ENCODE data around the gene SAXO2. TPM values are rescaled to one million over a fixed set of nuclear protein-coding genes. Genes with fewer than 3 reads are reported as not detected.

Gene SAXO2
- total and polyA plus RNA-seq, 2 of the 4 experiments (the other 2 are of a cell fraction): 0.14 TPM; not detected in 1

DNA sequence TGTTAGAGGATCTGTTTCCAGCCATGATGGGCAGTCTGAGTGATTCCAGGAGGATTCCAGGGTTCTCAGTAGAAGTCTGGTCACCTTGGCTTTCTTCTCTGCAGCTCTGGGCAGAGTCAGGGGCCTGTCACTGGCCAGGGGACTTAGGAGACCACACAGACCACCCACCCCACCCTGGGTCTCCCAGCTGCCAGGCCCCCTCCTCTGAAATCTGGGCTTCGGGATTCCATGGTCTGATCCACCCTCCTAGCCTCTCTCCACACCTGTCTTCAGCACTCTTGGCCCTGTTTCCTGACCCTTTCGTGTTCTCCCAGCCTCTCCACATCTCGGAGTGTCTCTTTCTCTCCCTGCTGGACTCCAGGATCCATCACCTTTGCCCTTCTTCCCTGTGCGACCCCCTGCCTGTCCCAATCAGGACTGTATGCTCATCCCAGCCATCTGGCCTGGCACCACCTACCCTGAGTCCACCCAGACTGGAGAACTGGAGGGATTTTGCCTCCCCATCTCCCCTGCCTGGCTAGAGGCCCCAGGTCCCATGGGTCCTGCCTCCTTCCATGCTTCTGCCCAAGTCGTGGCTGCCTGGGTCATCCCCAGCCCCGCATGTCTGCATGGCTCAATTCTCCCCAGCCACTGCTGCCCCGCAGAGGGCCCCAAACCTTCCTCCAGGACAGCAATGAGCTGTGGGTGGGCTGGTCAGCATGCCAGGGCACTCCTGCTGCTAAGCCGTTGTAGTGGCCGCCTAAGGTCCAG lies 52.3 kb downstream of the SAXO2 start:
- Histone ChIP-seq H3K4me2 (ENCODE audit: low read depth, low read length) (no peak overlapping the region), H3K79me1 (ENCODE audit: low read depth in 1 of 2, low read length in 2 of 2) (no peaks in the 10 kb centered on the region)
- in situ Hi-C loops (cut with MboI; ENCODE audit: low sequenced_read_pairs): no loop called here

More for the DNA sequence above, 52.3 kb downstream of the SAXO2 start:
- Histone ChIP-seq H4K8ac (ENCODE audit: low read depth in 2 of 2, low read length in 2 of 2) (no peak overlapping the region), H4K20me1 (ENCODE audit: insufficient read depth, low read length) (no peaks in the 10 kb centered on the region), H2AK9ac (replicated peaks; ENCODE audit: low read depth, low read length, poor library complexity) (no peak overlapping the region), H3K27ac (ENCODE audit: insufficient read depth, low read length) (no peak overlapping the region), H2AFZ (replicated peaks; ENCODE audit: low read length, poor library complexity) (no peak overlapping the region), H2BK20ac (ENCODE audit: low read depth, low read length) (no peak overlapping the region), H3K14ac (replicated peaks; ENCODE audit: low read depth, low read length) (no peak overlapping the region), H2BK15ac (ENCODE audit: low read depth, low read length) (no peak overlapping the region), H4K5ac (ENCODE audit: low read depth, low read length) (no peak overlapping the region), H3K18ac (ENCODE audit: low read depth, low read length) (no peak overlapping the region), H3K9ac (ENCODE audit: low read depth, low read length) (no peak overlapping the region), H3K56ac (ENCODE audit: extremely low read depth, insufficient read depth, low read length) (no peak overlapping the region), H2BK120ac (ENCODE audit: low read depth, low read length) (no peak overlapping the region), H4K91ac (ENCODE audit: insufficient read depth, low read depth, low read length) (no peak overlapping the region), H2BK5ac (ENCODE audit: low read depth, low read length, poor library complexity, severe bottlenecking) (no peak overlapping the region), H2AK5ac (ENCODE audit: low read depth, low read length) (no peak overlapping the region), H3K27me3 (ENCODE audit: control insufficient read depth, insufficient read depth, low read length) (peaks cover 12% of the 10 kb centered on the region; the same call in 1 of the 2 replicates), H3K4ac (ENCODE audit: low read depth, low read length) (no peak overlapping the region), H3K23ac (ENCODE audit: low read depth, low read length) (no peak overlapping the region), H3K4me1 (ENCODE audit: control insufficient read depth, insufficient read depth, low read length) (no peaks in the 10 kb centered on the region), H3K9me3 (ENCODE audit: control insufficient read depth, insufficient read depth, low read length) (peaks cover 7% of the 10 kb centered on the region), H3K4me3 (ENCODE audit: insufficient read depth, low read depth, low read length) (no peak overlapping the region), H3K36me3 (ENCODE audit: control insufficient read depth, insufficient read depth, low read length) (no peaks in the 10 kb centered on the region), H3K9me1 (ENCODE audit: insufficient read depth, low read length) (no peaks in the 10 kb centered on the region)
- no TSS peak for BruUV-seq (replicated peaks)
- dilution Hi-C loops (cut with HindIII; ENCODE audit: low sequenced_read_pairs, unreplicated experiment): no loop called here
- no peak for DNase-seq
- intact Hi-C loops (cut with micrococcal nuclease): no loop called here
- WGBS, 2 experiments (ENCODE audit: extremely low coverage in 2 of 2, insufficient read length in 1 of 2): 61% methylated on average over 5 of the region's 9 CpGs; no CpG with 5 or more reads in 1 of the 2 experiments
- CTCF ChIA-PET: no interaction called here
- ATAC-seq (ENCODE audit: low read depth): no peak
- POLR2A ChIA-PET (ENCODE audit: unreplicated experiment): no interaction called here
- no peak for TF ChIP-seq BHLHE40 (IDR thresholded peaks at IDR 0.05; ENCODE audit: low read depth, low read length)
- no peak for TF ChIP-seq SMC3 (IDR thresholded peaks at IDR 0.05; ENCODE audit: low read depth, low read length)
- TF ChIP-seq, protein P1, sequence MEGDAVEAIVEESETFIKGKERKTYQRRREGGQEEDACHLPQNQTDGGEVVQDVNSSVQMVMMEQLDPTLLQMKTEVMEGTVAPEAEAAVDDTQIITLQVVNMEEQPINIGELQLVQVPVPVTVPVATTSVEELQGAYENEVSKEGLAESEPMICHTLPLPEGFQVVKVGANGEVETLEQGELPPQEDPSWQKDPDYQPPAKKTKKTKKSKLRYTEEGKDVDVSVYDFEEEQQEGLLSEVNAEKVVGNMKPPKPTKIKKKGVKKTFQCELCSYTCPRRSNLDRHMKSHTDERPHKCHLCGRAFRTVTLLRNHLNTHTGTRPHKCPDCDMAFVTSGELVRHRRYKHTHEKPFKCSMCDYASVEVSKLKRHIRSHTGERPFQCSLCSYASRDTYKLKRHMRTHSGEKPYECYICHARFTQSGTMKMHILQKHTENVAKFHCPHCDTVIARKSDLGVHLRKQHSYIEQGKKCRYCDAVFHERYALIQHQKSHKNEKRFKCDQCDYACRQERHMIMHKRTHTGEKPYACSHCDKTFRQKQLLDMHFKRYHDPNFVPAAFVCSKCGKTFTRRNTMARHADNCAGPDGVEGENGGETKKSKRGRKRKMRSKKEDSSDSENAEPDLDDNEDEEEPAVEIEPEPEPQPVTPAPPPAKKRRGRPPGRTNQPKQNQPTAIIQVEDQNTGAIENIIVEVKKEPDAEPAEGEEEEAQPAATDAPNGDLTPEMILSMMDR (conservative IDR thresholded peaks at IDR 0.05; ENCODE audit: low read depth, low read length): no peak
- no peak for TF ChIP-seq RFX5 (IDR thresholded peaks at IDR 0.05; ENCODE audit: low read depth, low read length)

All from IMR-90 (cell line).